HCT116 (cell line): ENCODE measurements around the gene CHCHD3. TPM values are rescaled to one million over a fixed set of nuclear protein-coding genes. Genes with fewer than 3 reads are reported as not detected.

Source experiments
- ATAC-seq: fragments of 200-7000 bp; cut with Tn5 transposase; 2 replicates; pipeline ENCODE4 v1.9.1; 2020; ENCODE audit warnings: mild to moderate bottlenecking, moderate library complexity
- BruUV-seq: library from RNA; stranded (reverse); fragments of 400-500 nt; replicated peaks from 2 replicates; lab custom pipeline; 2021; lab: Mats Ljungman, UMichigan
- CTCF ChIA-PET: fragments of 300-600 bp; sonication (Branson Sonifier 250); formaldehyde crosslinking; loops from one replicate; lab custom pipeline; 2021; ENCODE audit warnings: antibody characterized with exemption; lab: Charles Lee
- POLR2A ChIA-PET: fragments of 300-600, 350-600 bp; sonication (Branson Sonifier 250); formaldehyde crosslinking; loops from one replicate; lab custom pipeline; 2021; ENCODE audit warnings: antibody characterized with exemption; lab: Charles Lee
- RAD21 ChIA-PET, 2 experiments: fragments of 300-600 bp; sonication (Branson Sonifier 250); formaldehyde crosslinking; loops; one replicate each; lab custom pipeline; 2023; ENCODE audit warnings: low total read pairs in 2 of 2; ENCODE audit not compliant: uncharacterized antibody in 2 of 2, unreplicated experiment in 2 of 2, low non-redundant PET in 1 of 2; lab: Charles Lee
- DNase-seq: peaks from one replicate; pipeline ENCODE4 v3.0.0-alpha.2; 2010; ENCODE audit warnings: low read depth, low spot score
- H2AFZ ChIP-seq: fragments of 200-600 bp; shearing (Covaris generic), sonication (generic); 2 replicates; pipeline ENCODE4 v1.6.1; 2017; ENCODE audit warnings: low read depth, mixed run types, mixed read lengths, antibody characterized with exemption, low read length; ENCODE audit not compliant: poor library complexity, severe bottlenecking
- H3K27ac ChIP-seq: 2 replicates; pipeline ENCODE4 v1.5.1; 2012; ENCODE audit warnings: low read depth, low read length
- H3K27me3 ChIP-seq: fragments of 200-600 bp; sonication (generic); 2 replicates; pipeline ENCODE4 v1.6.1; 2016; ENCODE audit warnings: mixed run types, low read length, mixed read lengths; ENCODE audit not compliant: insufficient read depth
- H3K36me3 ChIP-seq, 2 experiments: fragments of 200-500 bp in 1 of 2; fragments of 200-600 bp in 1 of 2; sonication (Bioruptor generic) in 1 of 2; sonication (generic) in 1 of 2; 2 replicates each; pipeline versions ENCODE4 v1.5.1 to v1.6.1; 2014 to 2016; ENCODE audit warnings: low read length in 2 of 2, inconsistent platforms in 1 of 2, mixed read lengths in 1 of 2, mixed run types in 1 of 2; ENCODE audit not compliant: insufficient read depth in 2 of 2, control insufficient read depth in 1 of 2
- H3K4me1 ChIP-seq, 2 experiments: fragments of 200-600 bp in 1 of 2; sonication (generic) in 1 of 2; 2 replicates each; pipeline versions ENCODE4 v1.5.1 to v1.6.1; 2012 to 2017; ENCODE audit warnings: low read length in 2 of 2, inconsistent platforms in 1 of 2, mild to moderate bottlenecking in 1 of 2, mixed read lengths in 1 of 2, mixed run types in 1 of 2, moderate library complexity in 1 of 2; ENCODE audit not compliant: insufficient read depth in 2 of 2, control insufficient read depth in 1 of 2
- H3K4me2 ChIP-seq: fragments of 200-600 bp; sonication (generic); 2 replicates; pipeline ENCODE4 v1.6.1; 2017; ENCODE audit warnings: mixed run types, low read length, mixed read lengths
- H3K4me3 ChIP-seq, 2 experiments: fragments of 200-600 bp in 1 of 2; sonication (generic) in 1 of 2; replicated peaks in 1 of 2; 2 replicates each; pipeline ENCODE4 v1.5.1; 2011 to 2016; ENCODE audit warnings: low read length in 2 of 2, control low read depth in 1 of 2, low read depth in 1 of 2, mild to moderate bottlenecking in 1 of 2, mixed read lengths in 1 of 2, mixed run types in 1 of 2
- H3K79me2 ChIP-seq: fragments of 200-600 bp; sonication (generic); 2 replicates; pipeline ENCODE4 v1.6.1; 2017; ENCODE audit warnings: mild to moderate bottlenecking, mixed run types, low read length, moderate library complexity, mixed read lengths; ENCODE audit not compliant: insufficient read depth
- H3K9ac ChIP-seq: fragments of 200-600 bp; sonication (generic); 2 replicates; pipeline ENCODE4 v1.6.1; 2016; ENCODE audit warnings: low read length, mixed read lengths
- H3K9me2 ChIP-seq: fragments of 200-600 bp; sonication (generic), shearing (Covaris generic); 2 replicates; pipeline ENCODE4 v1.6.1; 2017; ENCODE audit warnings: mixed run types, mild to moderate bottlenecking, moderate library complexity; ENCODE audit not compliant: insufficient read depth
- H3K9me3 ChIP-seq, 2 experiments: fragments of 200-500 bp in 1 of 2; fragments of 200-600 bp in 1 of 2; sonication (Bioruptor generic) in 1 of 2; sonication (generic) in 1 of 2; 2 replicates each; pipeline ENCODE4 v1.6.1; 2014 to 2017; ENCODE audit warnings: low read length in 2 of 2, mixed read lengths in 2 of 2, inconsistent platforms in 1 of 2, low read depth in 1 of 2, mild to moderate bottlenecking in 1 of 2, mixed run types in 1 of 2, moderate library complexity in 1 of 2; ENCODE audit not compliant: control insufficient read depth in 1 of 2, insufficient read depth in 1 of 2
- H4K20me1 ChIP-seq: fragments of 200-600 bp; sonication (generic), shearing (Covaris generic); 2 replicates; pipeline ENCODE4 v1.6.1; 2017; ENCODE audit warnings: mixed run types, mild to moderate bottlenecking, moderate library complexity; ENCODE audit not compliant: insufficient read depth
- CBX3 ChIP-seq: IDR thresholded peaks from 2 replicates; pipeline ENCODE4 v1.6.1; 2012; ENCODE audit warnings: low read depth
- CEBPB ChIP-seq: IDR thresholded peaks from 2 replicates; pipeline ENCODE4 v1.6.1; 2012; ENCODE audit warnings: low read depth
- CTCF ChIP-seq, 3 experiments: fragments of 200-600 bp in 1 of 3; sonication (generic) in 1 of 3; IDR thresholded peaks in 2 of 3; conservative IDR thresholded peaks in 1 of 3; 2 replicates each; pipeline ENCODE4 v1.5.1; 2012 to 2017; ENCODE audit warnings: low read depth in 2 of 3, low read length in 2 of 3, antibody characterized with exemption in 1 of 3, borderline replicate concordance in 1 of 3, control low read depth in 1 of 3, mild to moderate bottlenecking in 1 of 3, mixed read lengths in 1 of 3, mixed run types in 1 of 3, moderate library complexity in 1 of 3; ENCODE audit not compliant: insufficient read depth in 1 of 3
- EGR1 ChIP-seq: IDR thresholded peaks from 2 replicates; pipeline ENCODE4 v1.6.1; 2012; ENCODE audit warnings: low read depth
- ELF1 ChIP-seq: IDR thresholded peaks from 2 replicates; pipeline ENCODE4 v1.6.1; 2012; ENCODE audit warnings: low read depth, borderline replicate concordance
- FOSL1 ChIP-seq: IDR thresholded peaks from 2 replicates; pipeline ENCODE4 v1.6.1; 2012; ENCODE audit warnings: low read depth
- JUND ChIP-seq: IDR thresholded peaks from 2 replicates; pipeline ENCODE4 v1.6.1; 2012
- POLR2A ChIP-seq: IDR thresholded peaks from 2 replicates; pipeline ENCODE4 v1.7.0; 2011; ENCODE audit warnings: borderline replicate concordance; ENCODE audit not compliant: insufficient read depth, insufficient read length; ENCODE audit errors: extremely low read depth
- SIN3A ChIP-seq: IDR thresholded peaks from 2 replicates; pipeline ENCODE4 v1.6.1; 2012; ENCODE audit warnings: low read depth
- SRF ChIP-seq: IDR thresholded peaks from 2 replicates; pipeline ENCODE4 v1.6.1; 2012; ENCODE audit warnings: low read depth
- TCF7L2 ChIP-seq: IDR thresholded peaks from 2 replicates; pipeline ENCODE4 v1.7.0; 2011; ENCODE audit warnings: borderline replicate concordance, inconsistent platforms; ENCODE audit not compliant: insufficient read depth, insufficient read length; ENCODE audit errors: extremely low read depth
- ZFX ChIP-seq: fragments of 450-650 bp; IDR thresholded peaks from 2 replicates; pipeline ENCODE4 v1.6.1; 2017
- ZNF274 ChIP-seq: fragments of 200-500 bp; sonication (Bioruptor generic); IDR thresholded peaks from 2 replicates; pipeline ENCODE4 v1.6.1; 2014; ENCODE audit warnings: mild to moderate bottlenecking, low read depth, low read length, inconsistent platforms
- intact Hi-C: fragments of 100-400 bp; cut with micrococcal nuclease; formaldehyde crosslinking; loops from 2 replicates; pipeline ENCODE4 v1.10.0; 2022
- total RNA-seq: library from RNA; stranded (reverse); gene quantifications from one replicate; pipeline ENCODE4 v1.2.1, GENCODE V29; 2021; ENCODE audit not compliant: unreplicated experiment
- TF ChIP-seq, protein P1 (sequence below): IDR thresholded peaks from 2 replicates; pipeline ENCODE4 v1.6.1; 2011; ENCODE audit warnings: mild to moderate bottlenecking, low read length, moderate library complexity; ENCODE audit not compliant: insufficient replicate concordance; ENCODE audit errors: extremely low read depth
- TF ChIP-seq, protein P2 (sequence below): IDR thresholded peaks from 2 replicates; pipeline ENCODE4 v1.6.1; 2012
- TF ChIP-seq, protein P3 (sequence below): IDR thresholded peaks from 2 replicates; pipeline ENCODE4 v1.6.1; 2012

The CHCHD3 gene
- total RNA-seq, 1 experiment from 2014 or later, result 73.5 TPM

- Histone ChIP-seq H3K27me3 (no peaks in the 10 kb centered on the region), H3K9me3 (no peaks in the 10 kb centered on the region), H3K4me1 (no peaks in the 10 kb centered on the region), H3K9ac (no peak overlapping the region), H3K4me2 (no peak overlapping the region), H3K9me2 (no peaks in the 10 kb centered on the region), H4K20me1 (no peaks in the 10 kb centered on the region), H3K27ac (no peak overlapping the region), H3K79me2 (no peaks in the 10 kb centered on the region), H2AFZ (no peak overlapping the region), H3K4me3 (no peak overlapping the region), H3K36me3 (no peaks in the 10 kb centered on the region)
- DNase-seq (no peak), ATAC-seq (no peak)
- TF ChIP-seq, protein P1, sequence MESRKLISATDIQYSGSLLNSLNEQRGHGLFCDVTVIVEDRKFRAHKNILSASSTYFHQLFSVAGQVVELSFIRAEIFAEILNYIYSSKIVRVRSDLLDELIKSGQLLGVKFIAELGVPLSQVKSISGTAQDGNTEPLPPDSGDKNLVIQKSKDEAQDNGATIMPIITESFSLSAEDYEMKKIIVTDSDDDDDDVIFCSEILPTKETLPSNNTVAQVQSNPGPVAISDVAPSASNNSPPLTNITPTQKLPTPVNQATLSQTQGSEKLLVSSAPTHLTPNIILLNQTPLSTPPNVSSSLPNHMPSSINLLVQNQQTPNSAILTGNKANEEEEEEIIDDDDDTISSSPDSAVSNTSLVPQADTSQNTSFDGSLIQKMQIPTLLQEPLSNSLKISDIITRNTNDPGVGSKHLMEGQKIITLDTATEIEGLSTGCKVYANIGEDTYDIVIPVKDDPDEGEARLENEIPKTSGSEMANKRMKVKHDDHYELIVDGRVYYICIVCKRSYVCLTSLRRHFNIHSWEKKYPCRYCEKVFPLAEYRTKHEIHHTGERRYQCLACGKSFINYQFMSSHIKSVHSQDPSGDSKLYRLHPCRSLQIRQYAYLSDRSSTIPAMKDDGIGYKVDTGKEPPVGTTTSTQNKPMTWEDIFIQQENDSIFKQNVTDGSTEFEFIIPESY, result no peak
- TF ChIP-seq FOSL1 (no peak), SIN3A (no peak), SRF (no peak), ELF1 (no peak), ZFX (no peak), JUND (no peak), ZNF274 (no peak), CTCF (IDR thresholded peaks at IDR 0.05 in 2 of 3, conservative IDR thresholded peaks at IDR 0.05 in 1 of 3; ENCODE audit: borderline replicate concordance in 1 of 3, insufficient read depth in 1 of 3, low read depth in 2 of 3, low read length in 2 of 3) (no peak), EGR1 (no peak), POLR2A (no peak), CEBPB (no peak), TCF7L2 (no peak), CBX3 (no peak)
- TF ChIP-seq, protein P2, sequence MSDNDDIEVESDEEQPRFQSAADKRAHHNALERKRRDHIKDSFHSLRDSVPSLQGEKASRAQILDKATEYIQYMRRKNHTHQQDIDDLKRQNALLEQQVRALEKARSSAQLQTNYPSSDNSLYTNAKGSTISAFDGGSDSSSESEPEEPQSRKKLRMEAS, result no peak
- TF ChIP-seq, protein P3, sequence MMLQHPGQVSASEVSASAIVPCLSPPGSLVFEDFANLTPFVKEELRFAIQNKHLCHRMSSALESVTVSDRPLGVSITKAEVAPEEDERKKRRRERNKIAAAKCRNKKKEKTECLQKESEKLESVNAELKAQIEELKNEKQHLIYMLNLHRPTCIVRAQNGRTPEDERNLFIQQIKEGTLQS, result no peak
- BruUV-seq, result no TSS peak
- CTCF ChIA-PET, result no interaction called here
- POLR2A ChIA-PET, result no interaction called here
- RAD21 ChIA-PET, result no interaction called here
- intact Hi-C loops, result no loop called here
These were observed 148.8 kb downstream of the CHCHD3 start for GRCh38 chr7:132933072-132933458.
